Body of pancreas (tissue), 4 donors: ENCODE results near the gene SPATA13. TPM values are rescaled to one million over a fixed set of nuclear protein-coding genes. Genes with fewer than 3 reads are reported as not detected.

Source experiments
- ATAC-seq: fragments of 150-250 bp; one replicate; pipeline ENCODE4 v1.9.1; 2016
- DNase-seq, 4 donors: peaks; one replicate each; pipeline ENCODE4 v3.0.0-alpha.2; 2019
- H3K27ac ChIP-seq, 4 donors: fragments of 200-600 bp; sonication (generic); 1 replicate in 3 of 4; 2 replicates in 1 of 4; pipeline versions ENCODE4 v1.5.1 to v1.6.1; 2016 to 2019; ENCODE audit warnings: mild to moderate bottlenecking in 1 of 4, mixed read lengths in 1 of 4, moderate library complexity in 1 of 4
- H3K27me3 ChIP-seq, 2 donors: fragments of 200-600 bp; sonication (generic); one replicate each; pipeline ENCODE4 v1.6.0; 2016; ENCODE audit warnings: mild to moderate bottlenecking in 1 of 2
- H3K36me3 ChIP-seq, 2 donors: fragments of 200-600 bp; sonication (generic); replicated peaks in 1 of 2; 2 replicates each; pipeline ENCODE4 v1.5.1; 2016; ENCODE audit warnings: low read depth in 2 of 2; ENCODE audit not compliant: insufficient read depth in 1 of 2
- H3K4me1 ChIP-seq: fragments of 200-600 bp; sonication (generic); one replicate; pipeline ENCODE4 v1.6.0; 2016
- H3K4me3 ChIP-seq, 2 donors: fragments of 200-600 bp; sonication (generic); 1 replicate in 1 of 2; 2 replicates in 1 of 2; pipeline ENCODE4 v1.5.1; 2016 to 2019
- H3K9me3 ChIP-seq, 3 donors: fragments of 200-600 bp; sonication (generic); 1 replicate in 2 of 3; 2 replicates in 1 of 3; pipeline ENCODE4 v1.5.1; 2016
- POLR2A ChIP-seq, 3 donors: fragments of 450-650 bp; IDR thresholded peaks; one replicate each; pipeline ENCODE4 v1.6.1; 2016; ENCODE audit warnings: antibody characterized with exemption in 3 of 3, mild to moderate bottlenecking in 2 of 3
- WGBS, 2 donors: methylation state at CpG; one replicate each; pipeline ENCODE4 v1.1.5; 2017; 5-methylcytosine and 5-hydroxymethylcytosine counted together
- intact Hi-C: fragments of 100-400 bp; cut with DNase I; formaldehyde crosslinking; loops from one replicate; pipeline ENCODE4 v1.15.1; 2023
- total RNA-seq, 2 donors: library from RNA; depleted of rRNA; stranded (reverse); fragments of >200 nt; gene quantifications; one replicate each; pipeline ENCODE4 v1.1.0, GENCODE V29; 2016
- TF ChIP-seq, protein P1 (sequence below), 7 experiments: fragments of 450-650 bp in 4 of 7; fragments of 200-600 bp in 3 of 7; sonication (generic) in 3 of 7; IDR thresholded peaks; one replicate each; pipeline ENCODE4 v1.5.1; 2016 to 2019; ENCODE audit warnings: antibody characterized with exemption in 7 of 7

Gene SPATA13
- total RNA-seq, 2 donors from 2014 or later = 83.3 to 359 TPM

GRCh38 chr13:24127116-24127631 is 33.3 kb upstream of the SPATA13 start:
- peak in 1 of 4 donors; percentile 18 for DNase-seq
- H3K4me3 ChIP-seq = no peak overlapping the region
- H3K27me3 ChIP-seq = no peaks in the 10 kb centered on the region
- H3K9me3 ChIP-seq = no peaks in the 10 kb centered on the region
- no peak for TF ChIP-seq POLR2A (IDR thresholded peaks at IDR 0.05)
- TF ChIP-seq, protein P1, sequence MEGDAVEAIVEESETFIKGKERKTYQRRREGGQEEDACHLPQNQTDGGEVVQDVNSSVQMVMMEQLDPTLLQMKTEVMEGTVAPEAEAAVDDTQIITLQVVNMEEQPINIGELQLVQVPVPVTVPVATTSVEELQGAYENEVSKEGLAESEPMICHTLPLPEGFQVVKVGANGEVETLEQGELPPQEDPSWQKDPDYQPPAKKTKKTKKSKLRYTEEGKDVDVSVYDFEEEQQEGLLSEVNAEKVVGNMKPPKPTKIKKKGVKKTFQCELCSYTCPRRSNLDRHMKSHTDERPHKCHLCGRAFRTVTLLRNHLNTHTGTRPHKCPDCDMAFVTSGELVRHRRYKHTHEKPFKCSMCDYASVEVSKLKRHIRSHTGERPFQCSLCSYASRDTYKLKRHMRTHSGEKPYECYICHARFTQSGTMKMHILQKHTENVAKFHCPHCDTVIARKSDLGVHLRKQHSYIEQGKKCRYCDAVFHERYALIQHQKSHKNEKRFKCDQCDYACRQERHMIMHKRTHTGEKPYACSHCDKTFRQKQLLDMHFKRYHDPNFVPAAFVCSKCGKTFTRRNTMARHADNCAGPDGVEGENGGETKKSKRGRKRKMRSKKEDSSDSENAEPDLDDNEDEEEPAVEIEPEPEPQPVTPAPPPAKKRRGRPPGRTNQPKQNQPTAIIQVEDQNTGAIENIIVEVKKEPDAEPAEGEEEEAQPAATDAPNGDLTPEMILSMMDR (IDR thresholded peaks at IDR 0.05) = no peak
- H3K27ac ChIP-seq = no peak overlapping the region
- H3K4me1 ChIP-seq = peaks cover 16% of the 10 kb centered on the region
- H3K36me3 ChIP-seq = no peaks in the 10 kb centered on the region
- peak; percentile 56 for ATAC-seq
- intact Hi-C loops = no loop called here
- 55 to 63% methylated on average over 2 of the region's 2 CpGs for WGBS, 2 donors

- Histone ChIP-seq H3K9me3 (no peaks in the 10 kb centered on the region), H3K27ac (no peak overlapping the region), H3K4me1 (peaks cover 16% of the 10 kb centered on the region), H3K27me3 (no peaks in the 10 kb centered on the region), H3K36me3 (no peaks in the 10 kb centered on the region), H3K4me3 (no peak overlapping the region)
- intact Hi-C loops = no loop called here
- no peak for DNase-seq
- ATAC-seq = no peak
- 70 to 80% methylated on average over 1 to 5 of the region's 5 CpGs for WGBS, 2 donors
- no peak for TF ChIP-seq POLR2A (IDR thresholded peaks at IDR 0.05)
- TF ChIP-seq, protein P1 (IDR thresholded peaks at IDR 0.05) = no peak
Measured at GRCh38 chr13:24128112-24128511, 32.4 kb upstream of the SPATA13 start.

- DNase-seq (no peak), ATAC-seq (no peak)
- Histone ChIP-seq H3K27me3 (no peaks in the 10 kb centered on the region), H3K36me3 (no peaks in the 10 kb centered on the region), H3K4me1 (peaks cover 16% of the 10 kb centered on the region), H3K27ac (no peak overlapping the region), H3K4me3 (no peak overlapping the region), H3K9me3 (no peaks in the 10 kb centered on the region)
- WGBS, 2 donors = 90 to 94% methylated on average over 5 of the region's 5 CpGs
- intact Hi-C loops = no loop called here
- TF ChIP-seq, protein P1 (IDR thresholded peaks at IDR 0.05) = no peak
- no peak for TF ChIP-seq POLR2A (IDR thresholded peaks at IDR 0.05)
Measured at GRCh38 chr13:24128962-24129361, 31.6 kb upstream of the SPATA13 start.

- Histone ChIP-seq H3K36me3 (no peaks in the 10 kb centered on the region), H3K4me3 (no peak overlapping the region), H3K4me1 (peaks cover 16% of the 10 kb centered on the region), H3K27ac (peak overlapping the region in 1 of 4 donors; percentile 7), H3K27me3 (no peaks in the 10 kb centered on the region), H3K9me3 (no peaks in the 10 kb centered on the region)
- no peak for DNase-seq
- 30 to 40% methylated on average over 10 to 12 of the region's 12 CpGs for WGBS, 2 donors
- intact Hi-C loops = no loop called here
- no peak for TF ChIP-seq POLR2A (IDR thresholded peaks at IDR 0.05)
- TF ChIP-seq, protein P1 (IDR thresholded peaks at IDR 0.05) = no peak
- peak; percentile 27 for ATAC-seq
Measured at GRCh38 chr13:24129914-24130774, 30.4 kb upstream of the SPATA13 start.
